ENCODE measurements around the gene TRABD2B. TPM values are rescaled to one million over a fixed set of nuclear protein-coding genes. Genes with fewer than 3 reads are reported as not detected.

TRABD2B gene
- polyA plus RNA-seq, 1 of the 3 experiments (the other 2 are of a cell fraction), result 0.03 TPM

DNA sequence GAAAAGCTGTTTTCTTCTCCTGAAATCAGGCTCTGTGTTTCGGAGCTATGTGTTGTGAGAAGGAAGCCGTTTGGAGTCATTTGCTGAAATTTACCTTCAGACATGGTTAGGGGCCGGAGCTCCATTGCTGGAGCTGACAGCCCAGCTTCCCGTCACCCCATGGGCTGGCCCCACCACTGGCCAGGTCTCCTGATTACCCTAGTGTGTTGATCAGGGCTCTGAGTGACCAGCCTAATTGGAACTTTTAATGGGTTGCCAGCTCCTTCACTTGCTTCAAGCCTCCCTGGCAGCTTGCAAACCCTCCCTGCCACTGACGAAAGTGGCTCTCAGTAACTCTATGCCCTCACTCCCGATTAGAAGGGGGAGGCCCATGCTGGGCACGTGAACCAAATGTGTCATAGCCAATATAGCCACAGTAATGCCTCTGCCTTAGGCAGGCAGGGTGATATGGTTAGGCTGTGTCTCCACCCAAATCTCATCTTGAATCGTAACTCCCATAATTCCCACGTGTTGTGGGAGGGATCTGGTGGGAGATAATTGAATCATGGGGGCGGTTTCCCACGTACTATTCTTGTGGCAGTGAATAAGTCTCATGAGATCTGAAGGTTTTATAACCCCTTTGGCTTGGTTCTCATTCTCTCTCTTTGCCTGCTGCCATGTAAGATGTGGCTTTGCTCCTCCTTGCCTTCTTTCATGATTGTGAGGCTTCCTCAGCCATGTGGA, 224.1 kb downstream of the TRABD2B start:
- no peaks in the 10 kb centered on the region for H3K36me3 ChIP-seq (replicated peaks in 1 of 2; ENCODE audit: control insufficient read depth in 1 of 2, insufficient read depth in 2 of 2, low read length in 1 of 2)
- no peaks in the 10 kb centered on the region for H3K79me2 ChIP-seq (ENCODE audit: insufficient read depth)
- no peaks in the 10 kb centered on the region for H3K9me3 ChIP-seq
- no peaks in the 10 kb centered on the region for H4K20me1 ChIP-seq (ENCODE audit: insufficient read depth)
- ChIA-PET POLR2A (no interaction called here), CTCF (interaction anchor here (1.0 to 1.3 kb wide), 2 partner anchors 47 to 288 kb away, joined by 3 to 5 read pairs; no protein-coding TSS in a partner anchor)
- H3K9me2 ChIP-seq, result no peaks in the 10 kb centered on the region
- no peak overlapping the region for H3K27ac ChIP-seq (ENCODE audit: low read depth in 2 of 2, low read length in 1 of 2)
- H3K27me3 ChIP-seq (ENCODE audit: insufficient read depth), result no peaks in the 10 kb centered on the region
- no peak for DNase-seq
- H3K4me3 ChIP-seq (ENCODE audit: low read depth in 2 of 2, low read length in 1 of 2), result no peak overlapping the region
- no peak overlapping the region for H3K9ac ChIP-seq
- WGBS (ENCODE audit: low lambda C conversion rate), result 58% methylated on average over 10 of the region's 11 CpGs
- H2AFZ ChIP-seq (ENCODE audit: low read depth), result no peak overlapping the region
- no peak overlapping the region for H3K4me2 ChIP-seq
- H3F3A ChIP-seq (replicated peaks; ENCODE audit: insufficient read depth), result no peaks in the 10 kb centered on the region
- TF ChIP-seq GATA2 (CRISPR knock-in tag; IDR thresholded peaks at IDR 0.05), result no peak
- no peak for TF ChIP-seq JUND (IDR thresholded peaks at IDR 0.05)
- no peak for TF ChIP-seq NRF1 (IDR thresholded peaks at IDR 0.05; ENCODE audit: low read depth, low read length)
- TF ChIP-seq RFX5 (IDR thresholded peaks at IDR 0.05; ENCODE audit: low read length), result no peak
- TF ChIP-seq IRF3 (IDR thresholded peaks at IDR 0.05; ENCODE audit: low read depth, low read length), result no peak
- TF ChIP-seq TAF1 (IDR thresholded peaks at IDR 0.05; ENCODE audit: borderline replicate concordance, low read depth, low read length), result no peak
- TF ChIP-seq CHD2 (IDR thresholded peaks at IDR 0.05; ENCODE audit: low read length, partially characterized antibody), result no peak
- no peak for TF ChIP-seq USF2 (IDR thresholded peaks at IDR 0.05; ENCODE audit: borderline replicate concordance, low read depth, low read length)
- TF ChIP-seq SMC3 (IDR thresholded peaks at IDR 0.05; ENCODE audit: low read depth, low read length), result no peak
- no peak for TF ChIP-seq GABPA (IDR thresholded peaks at IDR 0.05; ENCODE audit: low read depth)
- TF ChIP-seq MEF2A (IDR thresholded peaks at IDR 0.05; ENCODE audit: borderline replicate concordance, low read depth), result no peak
- TF ChIP-seq ZBTB33 (IDR thresholded peaks at IDR 0.05; ENCODE audit: borderline replicate concordance, low read depth), result no peak
- TF ChIP-seq USF1 (IDR thresholded peaks at IDR 0.05; ENCODE audit: borderline replicate concordance, low read depth), result no peak
- no peak for TF ChIP-seq FOXJ3 (CRISPR knock-in tag; IDR thresholded peaks at IDR 0.05)
- TF ChIP-seq MXI1 (IDR thresholded peaks at IDR 0.05; ENCODE audit: low read depth, low read length), result no peak
- no peak for TF ChIP-seq YY1 (IDR thresholded peaks at IDR 0.05; ENCODE audit: low read depth)
- TF ChIP-seq RCOR1 (IDR thresholded peaks at IDR 0.05; ENCODE audit: low read length), result no peak
- TF ChIP-seq FOSL2 (IDR thresholded peaks at IDR 0.05; ENCODE audit: borderline replicate concordance, low read depth), result no peak
- no peak for TF ChIP-seq REST (IDR thresholded peaks at IDR 0.05; ENCODE audit: low read depth, low read length)
- peaks cover 0 to 20% of the 10 kb centered on the region in 2 experiments; a peak in 1 of 4 replicates for H3K4me1 ChIP-seq (ENCODE audit: control insufficient read depth in 1 of 2, insufficient read depth in 2 of 2, low read depth in 1 of 2, low read length in 1 of 2)

All from SK-N-SH (cell line).